HK-2 (cell line): ENCODE results near the gene RAD23B.
"Not testable (repeated sequence)": the region's sequence is repeated elsewhere in the genome, so short reads cannot be mapped to it uniquely, and the experiment has no call there.

Experiments used
- DNase-seq: peaks from one replicate; pipeline ENCODE4 v3.0.0-alpha.2; 2018; ENCODE audit not compliant: unreplicated experiment

RAD23B gene

DNA sequence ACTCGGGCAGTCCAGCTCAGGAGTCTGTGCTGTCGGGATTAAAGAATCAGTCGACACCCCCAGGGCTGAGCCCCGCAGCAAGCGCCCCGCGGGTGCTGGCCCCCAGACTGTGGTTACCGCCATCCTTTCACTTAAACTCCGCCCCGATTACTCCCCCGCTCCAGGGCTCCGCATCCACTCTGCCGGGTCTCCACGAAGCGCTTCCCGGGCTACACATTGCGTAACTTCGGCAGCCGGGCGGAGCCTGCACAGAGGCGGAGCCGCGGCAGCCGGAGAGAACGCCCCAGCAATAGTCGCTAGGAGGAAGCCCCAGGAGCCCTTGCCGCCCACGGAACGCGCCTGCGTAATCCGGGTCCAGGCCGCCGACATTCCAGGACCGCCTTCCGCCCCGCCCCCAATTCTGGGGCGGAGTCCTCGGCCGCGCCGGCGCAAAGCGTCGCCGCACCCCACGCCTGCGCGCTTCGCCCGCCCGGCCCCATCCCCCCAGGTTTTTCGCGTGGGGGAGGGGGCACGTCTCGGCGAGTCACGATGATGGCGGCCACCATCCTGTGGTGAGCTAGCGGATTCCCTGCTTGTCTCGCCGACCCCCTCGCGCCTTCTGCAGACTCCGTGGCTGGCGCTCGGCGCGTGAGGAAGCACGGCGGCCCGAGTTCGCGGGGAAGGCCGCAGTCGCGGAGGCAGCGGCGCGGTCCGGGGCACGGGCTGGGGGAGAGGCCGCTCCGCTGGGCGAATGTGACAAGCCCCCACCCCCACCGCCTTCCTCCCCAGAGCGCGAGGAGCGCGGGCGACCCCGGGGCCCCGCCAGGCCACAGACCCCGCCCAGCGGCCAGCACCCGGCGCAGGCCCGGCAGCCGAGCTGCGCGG, at the start of gene RAD23B:
Gene RAD23B (plus strand): TSS at position 521 of the 864 bp plus-strand sequence. CDS start 351 bp downstream, outside the sequence.
- DNase-seq = peak; percentile 99

DNA sequence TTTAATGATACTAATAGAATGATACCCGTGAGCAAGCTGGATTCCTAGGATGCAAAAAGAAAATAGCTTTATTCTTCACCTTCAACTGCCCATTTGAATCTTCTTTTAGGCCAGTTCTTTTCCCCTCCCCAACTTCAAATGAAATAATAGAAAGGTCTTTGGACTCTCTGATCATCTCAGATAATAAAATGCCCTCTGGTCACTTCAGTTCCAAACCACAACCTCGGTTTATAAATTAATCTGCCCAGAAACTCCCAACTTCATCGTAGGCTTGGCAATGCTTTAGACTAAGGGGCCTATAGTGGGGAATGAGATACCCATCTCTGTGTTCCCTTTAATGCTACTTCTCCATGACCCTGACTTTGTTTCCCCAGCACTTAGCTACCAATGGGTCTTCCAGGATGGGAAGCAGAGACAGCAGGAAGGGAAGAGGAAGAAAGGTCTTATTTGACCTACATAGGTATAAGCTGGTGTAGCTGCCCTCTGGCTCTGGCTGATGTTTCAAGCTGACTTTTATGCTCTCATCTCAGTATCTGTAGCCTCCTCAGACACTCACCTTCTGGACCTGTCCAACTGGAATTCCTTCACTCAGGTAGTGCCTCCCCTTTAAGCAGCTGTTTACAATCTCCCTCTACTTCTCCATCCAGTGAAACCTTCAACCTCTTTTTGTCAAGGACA, 47.2 kb upstream of the RAD23B start:
- no peak for DNase-seq

DNA sequence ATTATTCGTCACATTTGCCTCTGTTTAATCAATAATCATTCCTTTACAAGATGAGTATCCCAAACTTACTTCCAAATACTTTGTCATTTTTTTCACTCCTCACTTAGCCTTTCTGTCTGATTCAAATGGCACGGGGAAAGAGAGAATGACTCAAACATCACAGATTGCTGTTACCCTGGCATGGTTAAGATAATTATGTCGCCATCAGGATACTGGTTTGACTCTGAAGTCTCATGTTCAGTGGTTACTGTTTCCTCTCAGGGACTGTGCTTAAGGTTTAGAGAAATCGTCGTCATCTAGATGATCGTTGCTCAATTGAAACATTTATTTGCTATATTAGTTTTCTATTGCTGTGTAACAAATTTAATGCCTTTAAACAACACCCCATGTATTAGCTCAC, 45.2 kb upstream of the RAD23B start:
- no peak for DNase-seq

DNA sequence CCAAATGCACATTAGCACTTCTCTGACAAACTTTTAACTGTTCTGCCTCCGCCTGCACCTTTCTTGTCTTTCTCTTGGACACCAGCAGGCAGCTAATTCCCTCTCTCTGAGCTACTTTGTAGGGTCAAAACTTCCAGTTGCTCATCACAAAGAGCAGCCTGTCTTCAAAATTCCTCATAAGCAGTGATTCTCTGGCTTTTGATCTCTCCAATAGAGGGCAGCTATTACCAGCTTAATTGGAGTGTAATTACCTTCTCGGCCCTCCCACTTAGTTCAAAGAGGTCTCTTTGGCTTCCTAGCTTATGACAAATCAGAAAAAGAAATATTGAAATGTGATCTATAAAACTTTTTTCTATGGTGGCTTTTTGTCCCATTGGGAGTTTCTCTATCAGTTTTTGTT, 43.6 kb upstream of the RAD23B start:
- no peak for DNase-seq

DNA sequence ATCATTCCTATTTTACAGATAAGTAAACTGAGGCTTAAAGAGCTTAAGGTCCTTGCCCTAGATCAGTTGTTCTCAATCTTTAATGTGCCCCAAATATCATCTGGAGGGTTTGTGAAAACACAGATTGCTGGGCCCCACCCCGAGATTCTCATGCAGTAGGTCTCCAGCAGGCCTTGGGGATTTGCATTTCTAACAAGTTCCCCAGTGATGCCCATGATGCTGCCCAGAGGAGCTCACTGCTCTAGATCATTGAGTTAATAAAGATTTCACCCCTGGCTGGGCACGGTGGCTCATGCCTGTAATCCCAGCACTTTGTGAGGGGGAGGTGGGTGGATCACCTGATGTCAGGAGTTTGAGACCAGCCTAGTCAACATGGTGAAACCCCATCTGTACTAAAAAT, 42.8 kb upstream of the RAD23B start:
- no peak for DNase-seq

DNA sequence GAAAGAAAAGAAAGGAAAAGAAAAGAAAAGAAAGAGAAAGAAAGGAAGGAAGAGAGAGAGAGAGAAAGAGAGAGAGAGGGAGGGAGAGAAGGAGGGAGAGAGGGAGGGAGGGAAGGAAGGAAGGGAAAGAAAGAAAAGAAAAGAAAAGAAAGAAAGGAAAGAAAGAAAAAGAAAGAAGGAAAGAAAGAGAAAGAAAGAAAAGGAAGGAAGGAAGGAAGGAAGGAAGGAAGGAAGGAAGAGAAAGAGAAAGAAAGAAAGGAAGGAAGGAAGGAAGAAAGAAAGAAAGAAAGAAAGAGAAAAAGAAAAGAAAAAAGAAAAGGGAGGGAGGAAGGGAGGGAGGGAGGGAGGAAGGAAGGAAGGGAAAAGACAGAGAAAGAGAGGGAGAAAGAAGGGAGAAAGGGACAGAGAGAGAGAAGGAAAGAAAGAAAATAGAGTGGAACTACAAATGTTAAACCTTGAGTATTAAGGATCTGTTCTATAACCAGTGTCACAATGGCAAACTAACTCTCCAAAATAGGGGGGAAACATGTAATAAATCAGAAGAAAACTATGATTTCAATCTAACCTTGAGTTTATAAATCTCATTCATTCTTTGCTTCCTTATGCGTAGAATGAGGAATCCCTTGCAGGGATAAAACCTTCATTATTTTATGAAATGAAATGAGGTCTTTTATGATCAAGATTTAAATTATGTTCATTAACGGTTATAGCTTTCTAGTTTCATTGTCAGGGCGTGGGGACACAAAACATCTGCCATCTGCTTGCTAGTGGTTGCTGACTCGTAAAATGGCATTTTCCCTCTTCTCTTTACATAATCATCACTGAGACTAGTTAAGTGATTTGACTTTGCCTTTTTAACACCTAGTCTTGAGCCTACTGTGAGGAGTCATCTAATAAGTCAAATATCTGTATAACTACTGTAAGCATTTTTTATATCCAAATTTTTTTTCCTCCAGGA, 40.7 kb upstream of the RAD23B start:
- DNase-seq = no peak

DNA sequence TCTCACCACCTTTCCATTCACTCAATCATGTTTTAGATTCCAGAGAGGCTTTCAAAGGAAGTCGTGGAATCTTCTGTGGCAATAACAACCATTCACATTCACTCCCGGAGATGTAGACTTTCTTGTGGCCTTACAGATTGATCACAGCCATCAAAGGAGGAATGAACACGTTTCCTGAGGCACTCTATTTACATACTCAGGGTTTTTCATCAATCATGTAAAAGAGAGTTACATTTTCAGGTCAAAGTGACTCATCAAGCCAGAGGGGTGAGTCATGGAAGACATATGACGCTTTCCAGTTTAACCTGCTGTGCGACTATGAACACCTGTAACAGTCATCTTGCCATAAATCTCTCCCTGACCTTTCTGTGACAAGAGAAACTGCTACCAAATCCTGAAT, 39.3 kb upstream of the RAD23B start:
- DNase-seq = no peak

DNA sequence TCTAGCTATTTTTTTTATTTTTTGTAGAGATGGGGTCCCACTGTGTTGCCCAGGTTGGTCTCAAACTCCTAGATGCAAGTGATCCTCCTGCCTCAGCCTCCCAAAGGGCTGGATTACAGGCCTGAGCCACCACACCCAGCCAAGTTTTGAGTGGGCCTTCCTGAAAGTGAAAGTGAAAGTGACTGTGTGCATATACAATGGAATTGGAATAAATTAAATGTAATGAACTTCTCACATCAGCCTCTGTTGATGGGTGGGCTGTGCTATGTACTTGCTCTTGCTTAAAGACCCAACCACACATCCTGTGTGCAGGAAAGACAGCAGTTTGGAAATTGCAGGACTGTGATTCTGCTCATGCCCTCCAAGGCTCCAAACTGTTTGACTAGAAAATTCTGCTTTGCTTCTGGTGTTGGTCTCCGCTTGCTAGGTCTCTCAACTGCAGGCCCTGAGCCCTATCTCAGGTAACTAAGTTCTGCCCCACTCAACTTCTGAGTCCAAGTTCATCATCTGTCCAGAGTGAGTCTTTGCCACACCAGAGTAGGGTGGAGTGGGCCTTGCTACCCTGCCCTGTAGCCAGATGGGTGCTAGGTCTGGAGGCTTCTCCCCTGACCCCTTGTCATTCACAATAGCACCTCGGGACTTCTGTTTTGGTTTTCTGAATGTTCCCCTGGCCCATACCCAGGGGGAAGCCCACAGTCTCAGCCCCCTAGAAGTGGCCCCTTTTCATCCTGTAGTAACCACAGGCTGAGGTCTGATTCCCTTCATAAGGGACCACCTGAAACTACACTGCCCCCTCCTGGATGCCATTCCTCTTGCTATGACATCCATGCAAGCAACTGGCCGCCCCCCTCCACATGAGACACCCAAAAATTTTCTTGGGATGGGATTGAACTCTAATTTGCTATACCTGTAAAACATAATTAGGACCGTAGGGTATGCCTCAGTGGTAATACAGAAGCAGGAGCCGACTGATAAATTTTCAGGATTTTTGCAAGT, 36.5 kb upstream of the RAD23B start:
- DNase-seq = no peak

DNA sequence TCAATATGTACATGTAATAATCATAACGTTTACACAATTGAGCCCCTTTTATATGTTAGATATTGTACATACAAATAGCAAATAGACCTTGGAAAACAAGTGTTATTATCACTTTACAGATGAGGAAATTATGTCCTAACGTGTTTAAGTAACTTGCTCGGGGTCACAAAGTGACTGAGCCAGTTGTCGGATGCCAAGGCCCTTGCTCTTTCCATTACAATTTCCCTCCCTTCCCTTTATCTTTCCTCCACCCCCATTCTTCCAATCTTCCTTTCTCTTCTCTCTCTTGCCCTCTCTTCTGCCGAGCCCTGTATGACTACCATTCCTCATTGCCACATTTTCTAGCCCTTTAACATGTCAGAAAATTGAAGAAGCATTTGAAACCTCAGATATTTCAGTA, 34.4 kb upstream of the RAD23B start:
- DNase-seq = no peak

DNA sequence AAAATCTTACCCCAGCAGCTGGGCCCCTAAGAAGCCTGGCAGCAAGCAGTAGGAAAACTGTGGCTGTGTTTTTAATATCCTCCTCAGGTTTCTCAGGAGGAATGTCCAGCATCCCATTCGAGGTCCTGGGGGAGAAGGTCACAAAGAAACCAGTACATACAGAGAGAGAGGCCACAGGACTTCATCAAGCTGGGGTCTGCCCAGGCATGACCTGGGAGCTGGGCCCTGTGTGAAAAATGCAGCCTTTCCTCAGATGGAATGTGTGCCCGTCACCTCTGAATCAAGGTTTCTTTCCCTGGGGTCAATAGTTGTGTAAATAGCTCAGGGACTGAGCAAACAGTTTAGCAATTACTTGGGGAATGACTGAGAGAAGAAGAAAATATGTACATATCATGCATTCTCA, 33.9 kb upstream of the RAD23B start:
- no peak for DNase-seq

DNA sequence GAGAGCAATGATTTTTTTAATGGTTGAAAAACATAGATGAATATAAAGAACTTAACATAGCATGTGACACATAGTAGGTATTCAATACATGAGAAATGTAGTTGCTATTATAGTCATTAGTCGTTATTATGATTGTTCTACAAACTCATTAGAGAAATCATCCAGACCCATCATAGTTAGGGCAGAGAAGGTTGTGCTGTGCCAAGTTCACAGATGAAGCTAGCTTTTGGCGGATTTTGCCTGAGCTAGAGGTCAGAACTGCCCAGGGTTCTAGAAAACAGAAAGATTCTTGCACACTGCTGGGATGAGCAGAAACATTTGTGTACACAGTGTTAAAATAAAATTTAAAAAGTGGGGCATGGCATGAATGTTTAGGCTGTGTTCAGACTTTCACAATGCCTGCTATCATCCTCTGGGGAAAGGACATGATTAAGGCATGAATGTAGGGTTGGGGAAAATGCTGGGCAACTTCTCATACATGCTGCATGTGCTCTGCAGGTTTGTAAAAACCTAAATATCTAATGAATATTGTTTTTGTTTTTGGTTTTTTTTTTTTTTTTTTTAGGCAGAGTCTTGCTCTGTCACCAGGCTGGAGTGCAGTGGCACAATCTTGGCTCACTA, 33.3 kb upstream of the RAD23B start:
- no peak for DNase-seq

DNA sequence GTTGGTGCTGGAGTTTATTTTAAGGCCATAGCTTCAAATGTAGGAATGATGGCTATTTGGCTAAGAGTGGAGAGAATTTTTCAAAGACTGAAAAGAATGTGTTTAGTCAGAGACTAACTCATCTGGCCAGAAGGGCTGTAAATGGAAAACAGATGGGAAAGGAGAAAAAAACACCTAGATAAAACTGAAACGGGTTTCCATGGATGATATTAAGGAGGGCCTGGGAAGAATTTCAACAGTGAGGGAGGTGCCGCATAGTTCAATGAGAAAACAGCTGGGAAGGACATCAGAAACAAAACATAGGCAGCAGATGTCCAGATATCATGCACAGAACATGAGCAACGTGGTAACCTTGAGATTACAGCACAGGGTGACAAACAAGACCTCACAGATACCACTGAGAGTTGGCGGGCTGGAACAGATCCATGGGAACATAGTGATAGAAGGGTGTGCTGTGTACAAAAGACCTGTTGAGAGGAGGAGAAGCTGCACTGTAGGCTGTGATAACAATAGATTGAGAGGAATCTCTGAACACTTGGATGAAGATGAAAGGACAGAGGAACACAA, 31.2 kb upstream of the RAD23B start:
- no peak for DNase-seq

DNA sequence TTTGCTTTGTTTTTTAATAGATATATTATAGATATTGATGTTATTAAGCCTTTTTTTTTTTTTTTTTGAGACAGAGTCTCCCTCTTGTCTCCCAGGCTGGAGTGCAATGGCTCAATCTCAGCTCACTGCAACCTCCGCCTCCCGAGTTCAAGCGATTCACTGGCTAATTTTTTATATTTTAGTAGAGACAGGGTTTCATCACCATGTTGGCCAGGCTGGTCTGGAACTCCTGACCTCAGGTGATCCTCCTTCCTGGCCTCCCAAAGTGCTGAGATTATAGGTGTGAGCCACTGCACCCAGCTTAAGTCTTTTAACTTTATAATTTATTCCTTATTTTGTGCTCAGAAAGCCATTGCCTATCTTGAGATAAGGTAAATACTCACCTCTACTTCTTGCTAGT, 24.2 kb upstream of the RAD23B start:
- no peak for DNase-seq

DNA sequence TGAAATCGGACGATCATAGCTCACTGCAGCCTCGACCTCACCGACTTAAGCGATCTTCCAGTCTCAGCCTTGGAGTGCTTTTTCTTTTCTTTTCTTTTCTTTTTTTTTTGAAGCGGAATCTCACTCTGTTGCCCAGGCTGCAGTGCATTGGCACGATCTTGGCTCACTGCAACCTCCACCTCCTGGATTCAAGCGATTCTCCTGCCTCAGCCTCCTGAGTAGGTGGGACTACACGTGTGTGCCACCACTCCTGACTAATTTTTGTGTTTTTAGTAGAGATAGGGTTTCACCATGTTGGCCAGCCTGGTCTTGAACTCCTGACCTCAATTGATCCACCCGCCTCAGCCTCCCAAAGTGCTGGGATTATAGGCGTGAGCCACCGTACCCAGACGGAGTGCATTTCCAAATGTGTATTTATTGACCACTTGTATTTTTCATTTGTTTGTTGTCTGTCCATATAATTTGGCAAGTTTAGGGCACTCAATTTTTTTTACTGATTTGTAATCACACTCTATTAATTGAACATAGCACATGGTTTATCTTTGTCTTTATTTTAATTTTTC, 23.2 kb upstream of the RAD23B start:
- DNase-seq = not testable (repeated sequence)

DNA sequence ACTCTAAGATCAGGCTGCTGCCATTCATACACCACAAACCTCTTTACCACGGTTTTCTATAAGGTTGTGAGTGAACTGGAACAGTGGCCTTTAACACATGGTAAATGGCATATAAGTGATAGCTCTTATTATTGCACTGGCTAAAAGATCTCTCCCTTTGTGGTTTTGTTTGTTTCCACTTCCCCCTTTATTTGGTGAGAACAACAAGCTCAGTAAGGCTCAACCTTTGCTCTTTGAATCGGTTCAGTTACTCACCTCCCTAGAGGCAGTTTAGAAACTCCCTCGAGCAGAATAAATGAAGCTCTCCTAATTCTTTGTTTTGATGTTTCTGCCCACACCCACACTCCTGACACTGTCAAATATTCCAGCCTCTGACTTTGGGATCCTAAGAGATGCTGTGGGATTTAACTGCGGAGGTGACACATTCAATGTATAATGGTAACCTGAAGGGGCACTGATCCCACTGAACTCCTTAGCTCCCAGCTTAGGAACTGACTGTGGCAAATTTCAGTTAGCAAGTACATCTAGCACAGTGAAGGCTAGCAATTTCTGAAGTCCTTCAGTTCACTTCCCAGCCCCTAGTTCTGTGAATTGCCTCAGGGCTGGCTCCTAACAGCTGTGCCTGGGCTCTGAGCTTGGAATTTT, 22.5 kb upstream of the RAD23B start:
- no peak for DNase-seq

DNA sequence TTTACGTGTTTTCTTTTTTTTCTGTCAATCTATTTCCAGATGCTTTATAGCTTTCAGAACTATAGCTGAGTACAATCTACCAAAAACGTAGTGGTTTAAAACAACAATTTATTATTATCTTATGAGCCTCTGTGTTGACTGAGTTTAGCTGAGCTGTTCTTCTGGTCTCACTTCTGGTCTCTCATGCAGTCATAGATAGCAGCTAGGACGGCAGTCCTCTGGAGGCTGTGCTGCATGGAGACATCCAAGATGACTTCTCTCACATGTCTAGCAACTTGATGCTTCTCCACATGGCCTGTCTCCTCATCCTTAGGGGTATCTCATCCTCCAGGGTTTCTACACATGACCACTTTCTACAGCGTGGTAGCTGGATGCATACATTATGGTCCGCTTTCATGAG, 22.0 kb upstream of the RAD23B start:
- no peak for DNase-seq

DNA sequence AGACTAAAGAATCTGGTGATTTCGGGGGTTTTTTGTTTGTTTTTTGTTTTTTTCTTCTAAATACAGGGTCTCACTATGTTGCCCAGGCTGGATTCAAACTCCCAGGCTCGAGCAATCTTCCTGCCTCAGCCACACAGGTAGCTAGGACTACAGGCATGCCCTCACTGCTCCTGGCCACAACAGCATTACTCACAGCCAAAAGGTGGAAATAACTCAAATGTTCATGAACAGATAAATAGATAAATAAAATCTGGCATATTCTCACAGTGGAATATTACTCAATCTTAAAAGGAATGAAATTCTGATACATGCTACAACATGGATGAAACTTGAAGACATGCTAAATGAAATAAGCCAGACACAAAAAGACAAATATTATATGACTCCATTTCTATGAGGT, 19.8 kb upstream of the RAD23B start:
- no peak for DNase-seq

DNA sequence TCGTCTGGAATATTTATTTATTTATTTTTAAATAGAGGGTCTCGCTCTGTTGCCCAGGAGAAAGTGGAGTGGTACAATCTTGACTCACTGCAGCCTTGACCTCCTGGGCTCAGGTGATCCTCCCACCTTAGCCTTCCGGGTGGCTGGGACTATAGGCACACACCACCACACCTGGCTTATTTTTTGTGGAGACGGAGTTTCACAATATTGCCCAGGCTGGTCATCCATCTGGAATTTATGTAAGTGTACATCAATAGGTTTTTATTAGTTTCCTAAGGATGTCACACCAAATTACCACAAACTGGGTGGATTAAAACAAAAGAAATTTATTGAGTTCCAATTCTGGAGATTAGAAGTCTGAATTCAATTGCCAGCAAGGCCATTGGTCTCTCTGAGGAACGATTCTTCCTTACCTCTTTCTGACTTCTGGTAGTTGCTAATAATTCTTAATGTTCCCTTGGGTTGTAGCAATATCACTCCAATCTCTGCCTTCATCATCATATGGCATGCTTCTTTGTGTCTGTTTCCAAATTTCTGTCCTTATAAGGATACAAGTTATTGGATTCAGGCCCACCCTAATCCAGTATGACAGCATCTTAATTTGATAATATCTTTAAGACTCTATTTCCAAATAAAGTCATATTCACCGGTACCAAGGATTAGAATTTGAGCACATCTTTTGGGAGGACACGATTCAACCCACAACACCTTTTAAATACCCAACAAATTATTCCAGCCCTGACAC, 16.3 kb upstream of the RAD23B start:
- no peak for DNase-seq

DNA sequence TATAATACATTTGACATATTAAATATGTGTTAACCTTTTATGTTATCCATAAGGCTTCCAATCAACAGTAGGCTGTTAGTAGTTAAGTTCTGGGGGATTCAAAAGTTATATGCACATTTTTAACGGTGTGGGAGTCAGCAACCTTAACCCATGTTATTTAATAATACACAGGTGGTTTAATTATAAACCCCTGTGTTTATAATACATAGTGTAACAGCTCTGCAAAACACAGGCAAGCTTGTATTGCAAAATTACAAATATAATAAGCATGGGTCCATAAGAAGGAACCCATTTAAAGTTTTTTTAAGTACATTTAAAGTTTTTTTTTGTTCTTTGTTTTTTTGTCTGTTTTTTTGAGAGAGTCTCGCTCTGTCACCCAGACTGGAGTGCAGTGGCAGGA, 14.5 kb upstream of the RAD23B start:
- DNase-seq = no peak
